ENCODE data around the gene SERPINA9.
"Not testable (repeated sequence)": the region's sequence is repeated elsewhere in the genome, so short reads cannot be mapped to it uniquely, and the experiment has no call there.

Gene SERPINA9

GRCh38 chr14:94485944-94486841, 10.2 kb upstream of the SERPINA9 start:
- Histone ChIP-seq H3K27me3 (replicated peaks; ENCODE audit: control insufficient read depth, insufficient read depth, low read length) (no peaks in the 10 kb centered on the region), H3K36me3 (ENCODE audit: control insufficient read depth, insufficient read depth, low read length) (no peaks in the 10 kb centered on the region), H3K4me3 (replicated peaks; ENCODE audit: low read depth, low read length) (no peak overlapping the region)
- TF ChIP-seq CTCF (IDR thresholded peaks at IDR 0.05; ENCODE audit: insufficient read depth, low read length, poor library complexity, severe bottlenecking), result peak; percentile 100
- DNase-seq (ENCODE audit: extremely low read depth, insufficient read length), result peak; percentile 47

GRCh38 chr14:94484481-94484880, 8.5 kb upstream of the SERPINA9 start:
- no peak for DNase-seq (ENCODE audit: extremely low read depth, insufficient read length)

GRCh38 chr14:94483729-94484275, 7.8 kb upstream of the SERPINA9 start:
- no peak for DNase-seq (ENCODE audit: extremely low read depth, insufficient read length)
- Histone ChIP-seq H3K27me3 (replicated peaks; ENCODE audit: control insufficient read depth, insufficient read depth, low read length) (no peaks in the 10 kb centered on the region), H3K4me3 (replicated peaks; ENCODE audit: low read depth, low read length) (no peak overlapping the region)

More at GRCh38 chr14:94484481-94484880, 8.5 kb upstream of the SERPINA9 start:
- no peak for TF ChIP-seq CTCF (IDR thresholded peaks at IDR 0.05; ENCODE audit: insufficient read depth, low read length, poor library complexity, severe bottlenecking)
- Histone ChIP-seq H3K4me3 (replicated peaks; ENCODE audit: low read depth, low read length) (no peak overlapping the region), H3K27me3 (replicated peaks; ENCODE audit: control insufficient read depth, insufficient read depth, low read length) (no peaks in the 10 kb centered on the region), H3K36me3 (ENCODE audit: control insufficient read depth, insufficient read depth, low read length) (no peaks in the 10 kb centered on the region)

GRCh38 chr14:94483071-94483451, 7.1 kb upstream of the SERPINA9 start:
- no peak overlapping the region for H3K4me3 ChIP-seq (replicated peaks; ENCODE audit: low read depth, low read length)
- H3K36me3 ChIP-seq (ENCODE audit: control insufficient read depth, insufficient read depth, low read length), result no peaks in the 10 kb centered on the region
- TF ChIP-seq CTCF (IDR thresholded peaks at IDR 0.05; ENCODE audit: insufficient read depth, low read length, poor library complexity, severe bottlenecking), result no peak
- DNase-seq (ENCODE audit: extremely low read depth, insufficient read length), result peak; percentile 43
- no peaks in the 10 kb centered on the region for H3K27me3 ChIP-seq (replicated peaks; ENCODE audit: control insufficient read depth, insufficient read depth, low read length)

More at GRCh38 chr14:94483729-94484275, 7.8 kb upstream of the SERPINA9 start:
- TF ChIP-seq CTCF (IDR thresholded peaks at IDR 0.05; ENCODE audit: insufficient read depth, low read length, poor library complexity, severe bottlenecking), result no peak
- H3K36me3 ChIP-seq (ENCODE audit: control insufficient read depth, insufficient read depth, low read length), result no peaks in the 10 kb centered on the region

GRCh38 chr14:94482132-94483070, 6.4 kb upstream of the SERPINA9 start:
- not testable (repeated sequence) for H3K36me3 ChIP-seq (ENCODE audit: control insufficient read depth, insufficient read depth, low read length); DNase-seq (ENCODE audit: extremely low read depth, insufficient read length)

More at GRCh38 chr14:94482132-94483070, 6.4 kb upstream of the SERPINA9 start:
- H3K4me3 ChIP-seq (replicated peaks; ENCODE audit: low read depth, low read length); H3K27me3 ChIP-seq (replicated peaks; ENCODE audit: control insufficient read depth, insufficient read depth, low read length): not testable (repeated sequence)

Measured in GM06990 (cell line).